Panc1 (cell line): ENCODE data around the gene NANOS2. TPM values are rescaled to one million over a fixed set of nuclear protein-coding genes. Genes with fewer than 3 reads are reported as not detected.

Experiments
- ATAC-seq: fragments of 200-7000 bp; cut with Tn5 transposase; 2 replicates; pipeline ENCODE4 v1.9.1; 2020; ENCODE audit warnings: mild to moderate bottlenecking, moderate library complexity
- BruUV-seq: library from RNA; stranded (reverse); fragments of 400-500 nt; replicated peaks from 2 replicates; lab custom pipeline; 2021; lab: Mats Ljungman, UMichigan
- CTCF ChIA-PET: fragments of 300-600 bp; sonication (Branson Sonifier 250); formaldehyde crosslinking; loops from one replicate; lab custom pipeline; 2022; ENCODE audit warnings: antibody characterized with exemption; lab: Charles Lee
- POLR2A ChIA-PET: fragments of 300-600 bp; sonication (Branson Sonifier 250); formaldehyde crosslinking; loops from one replicate; lab custom pipeline; 2022; ENCODE audit warnings: antibody characterized with exemption; lab: Charles Lee
- DNase-seq: peaks from one replicate; pipeline ENCODE4 v3.0.0-alpha.2; 2010; ENCODE audit warnings: low read depth, low spot score
- H3K27ac ChIP-seq: 2 replicates; pipeline ENCODE4 v1.5.1; 2011; ENCODE audit warnings: mild to moderate bottlenecking, low read length, inconsistent platforms
- H3K27me3 ChIP-seq: fragments of 200-500 bp; sonication (Bioruptor generic); 2 replicates; pipeline ENCODE4 v1.6.0; 2014; ENCODE audit warnings: low read length, inconsistent platforms; ENCODE audit not compliant: control insufficient read depth, insufficient read depth
- H3K36me3 ChIP-seq: fragments of 200-500 bp; sonication (Bioruptor generic); 2 replicates; pipeline ENCODE4 v1.5.1; 2014; ENCODE audit warnings: inconsistent platforms, mild to moderate bottlenecking, low read length, moderate library complexity; ENCODE audit not compliant: control insufficient read depth, insufficient read depth
- H3K4me1 ChIP-seq: 2 replicates; pipeline ENCODE4 v1.5.1; 2011; ENCODE audit warnings: inconsistent platforms, mild to moderate bottlenecking, low read length, moderate library complexity; ENCODE audit not compliant: control insufficient read depth, insufficient read depth
- H3K4me3 ChIP-seq, 2 experiments: 2 replicates each; pipeline ENCODE4 v1.5.1; 2011 to 2012; ENCODE audit warnings: low read depth in 2 of 2, low read length in 2 of 2, mild to moderate bottlenecking in 2 of 2, inconsistent platforms in 1 of 2, moderate library complexity in 1 of 2
- H3K9me3 ChIP-seq: fragments of 200-500 bp; sonication (Bioruptor generic); 2 replicates; pipeline ENCODE4 v1.5.1; 2014; ENCODE audit warnings: low read depth, mild to moderate bottlenecking, inconsistent platforms, low read length, moderate library complexity; ENCODE audit not compliant: control insufficient read depth, insufficient read depth
- CTCF ChIP-seq: fragments of 450-650 bp; IDR thresholded peaks from 2 replicates; pipeline ENCODE4 v1.5.1; 2017; ENCODE audit warnings: mild to moderate bottlenecking
- POLR2AphosphoS5 ChIP-seq: IDR thresholded peaks from 2 replicates; pipeline ENCODE4 v1.6.1; 2012; ENCODE audit warnings: mild to moderate bottlenecking, low read depth, low read length, moderate library complexity
- SIN3A ChIP-seq: IDR thresholded peaks from 2 replicates; pipeline ENCODE4 v1.6.1; 2012; ENCODE audit warnings: low read depth, mild to moderate bottlenecking, low read length, moderate library complexity, borderline replicate concordance; ENCODE audit not compliant: insufficient read depth
- TCF7L2 ChIP-seq: IDR thresholded peaks from 2 replicates; pipeline ENCODE4 v1.6.1; 2011; ENCODE audit warnings: mild to moderate bottlenecking, low read depth, low read length, inconsistent platforms
- in situ Hi-C: cut with HindIII; loops from 2 replicates; pipeline ENCODE4 v1.10.0; 2016; ENCODE audit warnings: low sequenced_read_pairs, low pct_unique_long_range_greater_than_20kb
- intact Hi-C: fragments of 100-400 bp; cut with micrococcal nuclease; formaldehyde crosslinking; loops from one replicate; pipeline ENCODE4 v1.10.0; 2022; ENCODE audit not compliant: unreplicated experiment
- total RNA-seq: library from RNA; stranded (reverse); gene quantifications from one replicate; pipeline ENCODE4 v1.2.1, GENCODE V29; 2021; ENCODE audit not compliant: unreplicated experiment
- TF ChIP-seq, protein P1 (sequence below), 2 experiments: IDR thresholded peaks; 2 replicates each; pipeline ENCODE4 v1.6.1; 2011 to 2012; ENCODE audit warnings: low read depth in 2 of 2, control low read depth in 1 of 2, low read length in 1 of 2, mild to moderate bottlenecking in 1 of 2, moderate library complexity in 1 of 2; ENCODE audit not compliant: insufficient read depth in 1 of 2

NANOS2 gene
- total RNA-seq, 1 experiment from 2014 or later: not detected

DNA sequence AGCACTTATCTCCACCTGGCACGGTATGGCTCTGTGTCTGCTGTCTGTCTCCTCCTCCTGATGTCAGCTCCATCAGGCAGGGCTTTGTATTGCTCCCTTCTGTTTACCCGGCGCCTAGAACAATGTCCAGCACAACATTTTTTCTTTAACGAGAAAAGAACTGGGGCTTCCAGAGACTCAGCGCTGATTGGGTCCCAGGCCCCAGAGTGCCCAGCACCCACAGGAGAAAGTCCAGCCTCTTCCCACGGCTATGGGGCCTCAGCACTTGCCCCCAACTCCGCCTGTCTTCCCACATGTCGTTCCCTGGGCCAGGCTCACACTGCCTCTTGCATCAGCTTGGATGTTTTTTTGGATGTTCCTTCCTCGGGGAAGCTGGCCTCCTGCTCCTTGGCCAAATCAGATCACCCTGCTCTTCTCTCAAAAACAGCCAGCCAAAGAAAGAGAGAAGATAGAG lies 19.0 kb downstream of the NANOS2 start:
- TF ChIP-seq TCF7L2 (no peak), SIN3A (no peak), CTCF (no peak), POLR2AphosphoS5 (no peak)
- TF ChIP-seq, protein P1, sequence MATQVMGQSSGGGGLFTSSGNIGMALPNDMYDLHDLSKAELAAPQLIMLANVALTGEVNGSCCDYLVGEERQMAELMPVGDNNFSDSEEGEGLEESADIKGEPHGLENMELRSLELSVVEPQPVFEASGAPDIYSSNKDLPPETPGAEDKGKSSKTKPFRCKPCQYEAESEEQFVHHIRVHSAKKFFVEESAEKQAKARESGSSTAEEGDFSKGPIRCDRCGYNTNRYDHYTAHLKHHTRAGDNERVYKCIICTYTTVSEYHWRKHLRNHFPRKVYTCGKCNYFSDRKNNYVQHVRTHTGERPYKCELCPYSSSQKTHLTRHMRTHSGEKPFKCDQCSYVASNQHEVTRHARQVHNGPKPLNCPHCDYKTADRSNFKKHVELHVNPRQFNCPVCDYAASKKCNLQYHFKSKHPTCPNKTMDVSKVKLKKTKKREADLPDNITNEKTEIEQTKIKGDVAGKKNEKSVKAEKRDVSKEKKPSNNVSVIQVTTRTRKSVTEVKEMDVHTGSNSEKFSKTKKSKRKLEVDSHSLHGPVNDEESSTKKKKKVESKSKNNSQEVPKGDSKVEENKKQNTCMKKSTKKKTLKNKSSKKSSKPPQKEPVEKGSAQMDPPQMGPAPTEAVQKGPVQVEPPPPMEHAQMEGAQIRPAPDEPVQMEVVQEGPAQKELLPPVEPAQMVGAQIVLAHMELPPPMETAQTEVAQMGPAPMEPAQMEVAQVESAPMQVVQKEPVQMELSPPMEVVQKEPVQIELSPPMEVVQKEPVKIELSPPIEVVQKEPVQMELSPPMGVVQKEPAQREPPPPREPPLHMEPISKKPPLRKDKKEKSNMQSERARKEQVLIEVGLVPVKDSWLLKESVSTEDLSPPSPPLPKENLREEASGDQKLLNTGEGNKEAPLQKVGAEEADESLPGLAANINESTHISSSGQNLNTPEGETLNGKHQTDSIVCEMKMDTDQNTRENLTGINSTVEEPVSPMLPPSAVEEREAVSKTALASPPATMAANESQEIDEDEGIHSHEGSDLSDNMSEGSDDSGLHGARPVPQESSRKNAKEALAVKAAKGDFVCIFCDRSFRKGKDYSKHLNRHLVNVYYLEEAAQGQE (IDR thresholded peaks at IDR 0.05; ENCODE audit: insufficient read depth in 1 of 2, low read depth in 2 of 2, low read length in 1 of 2): no peak
- ChIA-PET POLR2A (no interaction called here), CTCF (no interaction called here)
- Histone ChIP-seq H3K9me3 (no peaks in the 10 kb centered on the region), H3K36me3 (no peaks in the 10 kb centered on the region), H3K27me3 (no peaks in the 10 kb centered on the region), H3K4me3 (no peak overlapping the region), H3K27ac (no peak overlapping the region), H3K4me1 (peaks cover 1% of the 10 kb centered on the region)
- in situ Hi-C loops: no loop called here
- ATAC-seq: no peak
- DNase-seq: no peak
- BruUV-seq: no TSS peak
- intact Hi-C loops: no loop called here

- no peak for ATAC-seq
- H3K9me3 ChIP-seq: no peaks in the 10 kb centered on the region
- BruUV-seq: no TSS peak
- TF ChIP-seq CTCF (no peak), TCF7L2 (no peak), POLR2AphosphoS5 (no peak), SIN3A (no peak)
- TF ChIP-seq, protein P1 (IDR thresholded peaks at IDR 0.05; ENCODE audit: insufficient read depth in 1 of 2, low read depth in 2 of 2, low read length in 1 of 2): no peak
- intact Hi-C loops (no loop called here), in situ Hi-C loops (no loop called here)
- no peak overlapping the region for H3K4me3 ChIP-seq
- DNase-seq: no peak
- peaks cover 5% of the 10 kb centered on the region for H3K4me1 ChIP-seq
- H3K27ac ChIP-seq: no peak overlapping the region
- H3K27me3 ChIP-seq: no peaks in the 10 kb centered on the region
- no peaks in the 10 kb centered on the region for H3K36me3 ChIP-seq
- CTCF ChIA-PET: no interaction called here
- POLR2A ChIA-PET: no interaction called here
These were observed 23.7 kb downstream of the NANOS2 start for GRCh38 chr19:45890877-45891276.
